Measurements from ENCODE around the gene ACTBL2.
A peak's percentile ranks its signal among the peaks of the same experiment; 100 is the strongest.
"Not testable (repeated sequence)": the region's sequence is repeated elsewhere in the genome, so short reads cannot be mapped to it uniquely, and the experiment has no call there.

The ACTBL2 gene

DNA sequence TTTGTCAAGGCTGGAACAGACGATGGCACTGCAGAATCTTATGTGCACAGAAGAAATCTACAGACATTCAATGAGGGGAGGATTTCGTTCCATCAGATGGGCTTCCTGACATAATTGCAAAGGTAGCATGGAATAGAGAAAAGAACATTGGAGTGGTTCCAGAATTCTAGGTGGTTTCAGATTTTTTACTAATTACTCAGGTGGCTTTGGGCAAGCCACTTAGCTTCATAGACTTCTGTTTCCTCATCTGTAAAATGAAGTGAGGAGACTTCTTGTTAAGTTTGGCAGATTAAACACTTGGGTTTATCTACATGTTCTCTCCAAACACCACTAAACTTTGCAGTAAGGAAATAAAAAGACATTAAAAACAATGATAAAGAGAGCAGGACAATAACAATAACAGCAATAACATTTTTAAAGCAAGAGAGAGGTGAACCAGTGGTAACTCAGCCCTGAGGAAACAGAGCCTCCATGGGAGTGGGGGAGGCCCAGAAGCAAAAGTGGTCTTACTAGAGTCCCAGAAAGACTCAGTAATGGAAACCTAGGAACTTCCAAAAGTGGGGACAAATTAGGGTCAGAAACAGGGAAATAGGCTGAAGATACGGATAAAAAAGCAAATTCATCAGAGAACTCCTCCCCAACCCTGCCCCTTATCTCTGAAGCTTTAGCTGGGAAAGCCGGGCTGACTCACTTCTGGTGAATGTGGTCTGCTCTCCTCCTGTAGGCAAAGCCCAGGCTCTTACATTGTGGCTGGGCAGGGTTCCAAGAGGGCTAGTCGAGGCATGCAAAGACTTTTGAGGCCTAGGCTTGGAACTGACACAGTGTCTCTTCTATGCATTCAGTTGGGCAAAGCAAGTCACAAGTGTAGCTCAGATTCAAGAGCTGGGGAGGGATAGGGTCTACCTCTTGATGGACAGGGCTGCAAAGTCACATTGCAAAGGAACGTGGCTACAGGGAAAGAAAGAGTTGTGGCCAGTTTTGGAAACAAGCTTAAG is 11.8 kb upstream of the ACTBL2 start:
- peak in 1 of 2 experiments; percentile 36 for DNase-seq

- DNase-seq, result no peak
Measured at GRCh38 chr5:57493034-57493433, 10.4 kb upstream of the ACTBL2 start.

DNA sequence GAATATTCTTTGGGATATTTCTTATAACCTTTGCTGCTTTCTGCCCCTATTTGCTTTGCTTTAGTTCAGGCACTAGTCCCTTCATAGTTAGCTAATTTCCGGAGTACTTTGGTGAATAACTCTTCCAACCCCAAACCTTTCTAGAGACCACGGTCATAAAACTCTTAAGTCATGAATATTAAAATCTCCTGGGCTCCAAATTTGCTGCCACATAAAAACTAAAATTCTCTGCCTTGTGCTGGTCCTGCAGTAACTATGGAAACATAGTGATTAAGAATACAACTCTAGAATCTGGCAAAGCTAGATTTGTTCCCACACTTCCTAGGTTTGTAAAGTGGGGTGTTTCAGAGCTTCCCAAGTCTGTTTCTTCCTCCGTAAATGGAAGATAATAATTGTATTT is 10.0 kb upstream of the ACTBL2 start:
- no peak for DNase-seq

DNA sequence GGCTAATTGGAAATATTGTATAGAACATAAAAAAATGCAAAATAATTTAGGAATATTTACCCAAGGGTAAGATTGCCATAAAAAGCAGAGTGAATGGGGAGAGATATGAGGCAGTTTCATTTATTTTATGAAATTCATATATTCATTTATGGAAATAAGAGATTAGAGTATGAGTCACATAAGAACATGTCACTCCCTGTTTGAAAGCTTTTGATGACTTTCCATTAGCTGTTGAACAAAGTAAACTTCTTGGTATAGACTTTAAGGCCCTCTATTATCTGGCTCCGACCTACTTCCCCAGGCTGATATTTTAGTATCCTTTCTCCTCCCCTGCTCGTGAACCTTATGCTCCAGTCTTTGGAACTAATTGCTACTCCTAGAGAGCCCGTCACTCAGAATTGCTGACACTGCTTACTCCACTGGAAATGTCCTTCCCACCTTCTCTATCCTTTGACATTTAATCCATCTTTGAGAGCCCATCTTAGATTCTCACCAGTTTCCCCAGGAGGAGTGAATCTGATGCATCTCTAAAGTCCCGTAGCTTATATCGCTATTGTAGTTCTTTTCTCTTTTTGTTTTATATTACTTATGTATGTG is 8.9 kb upstream of the ACTBL2 start:
- no peak for DNase-seq

GRCh38 chr5:57488215-57488955 is 5.8 kb upstream of the ACTBL2 start:
- no peak for DNase-seq

- no peak for DNase-seq
Measured at GRCh38 chr5:57486027-57486602, 3.5 kb upstream of the ACTBL2 start.

DNA sequence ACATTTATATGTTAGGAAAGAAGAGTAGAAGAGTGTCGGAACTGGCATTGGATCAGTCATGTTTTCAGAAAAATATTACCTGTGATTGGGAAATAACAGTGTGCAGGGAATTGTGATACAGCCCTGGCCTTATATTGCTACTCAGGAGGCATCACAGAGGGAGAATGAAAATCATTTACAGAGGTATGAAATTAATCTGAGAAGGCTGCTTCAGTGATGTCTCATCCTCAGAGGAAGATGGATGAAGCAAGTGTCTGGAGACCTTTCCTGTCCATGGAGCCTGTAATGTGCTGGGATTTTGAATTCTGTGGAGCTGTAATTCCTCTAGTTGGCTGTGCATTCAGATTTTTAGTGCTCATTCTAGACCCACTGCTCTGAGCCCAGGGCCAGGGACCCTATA is 3.8 kb downstream of the ACTBL2 start:
- no peak for DNase-seq

DNA sequence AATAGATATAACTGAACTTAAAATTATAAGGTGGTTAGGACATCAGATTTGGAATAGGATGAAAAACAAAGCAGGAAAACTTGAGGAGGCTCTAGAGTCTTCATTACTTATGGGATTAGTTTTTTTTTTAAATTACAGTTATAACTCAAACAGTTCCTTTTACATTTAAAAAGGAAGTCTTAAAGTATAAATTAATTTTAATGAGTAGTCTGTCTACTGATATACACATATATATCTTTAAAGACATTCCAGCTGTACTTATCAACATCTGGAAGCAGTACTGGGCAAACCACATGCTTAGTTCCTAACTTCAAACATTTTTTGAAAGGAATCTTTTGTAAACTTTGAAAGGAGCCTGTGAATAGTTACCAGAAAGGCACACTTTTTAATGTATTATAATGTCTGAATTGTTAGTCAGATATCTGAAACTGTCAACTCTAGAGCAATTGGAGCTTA is 6.0 kb downstream of the ACTBL2 start:
- DNase-seq, result no peak

- no peak for DNase-seq
Measured at GRCh38 chr5:57470339-57470738, 12.3 kb downstream of the ACTBL2 start.

GRCh38 chr5:57468481-57469163 is 14.0 kb downstream of the ACTBL2 start:
- DNase-seq, result no peak

DNA sequence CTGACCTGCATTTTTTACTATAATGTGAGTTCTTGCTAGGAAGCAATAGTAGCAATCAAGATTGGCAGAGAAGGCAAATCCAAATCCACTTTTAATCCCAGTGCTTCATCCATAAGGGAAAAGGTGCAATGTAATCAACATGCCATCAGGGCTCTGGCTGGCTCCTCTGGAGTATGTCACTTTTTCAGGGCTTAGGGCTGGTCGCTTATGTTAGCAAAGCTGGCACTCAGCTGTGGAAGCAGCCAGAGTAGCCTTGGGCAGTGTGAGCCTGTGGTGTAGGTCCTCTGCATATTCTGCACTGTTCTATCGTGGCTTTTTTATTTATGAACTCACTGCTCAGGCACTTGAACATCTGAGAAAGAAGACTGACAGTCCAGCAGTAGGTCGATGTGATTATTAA is 16.1 kb downstream of the ACTBL2 start:
- DNase-seq, result no peak

DNA sequence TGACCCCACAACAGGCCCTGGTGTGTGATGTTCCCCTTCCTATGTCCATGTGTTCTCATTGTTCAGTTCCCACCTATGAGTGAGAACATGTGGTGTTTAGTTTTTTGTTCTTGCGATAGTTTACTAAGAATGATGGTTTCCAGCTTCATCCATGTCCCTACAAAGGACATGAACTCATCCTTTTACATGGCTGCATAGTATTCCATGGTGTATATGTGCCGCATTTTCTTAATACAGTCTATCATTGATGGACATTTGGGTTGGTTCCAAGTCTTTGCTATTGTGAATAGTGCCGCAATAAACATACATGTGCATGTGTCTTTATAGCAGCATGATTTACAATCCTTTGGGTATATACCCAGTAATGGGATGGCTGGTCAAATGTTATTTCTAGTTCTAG is 22.6 kb downstream of the ACTBL2 start:
- DNase-seq, result not testable (repeated sequence)

- DNase-seq, result no peak
Measured at GRCh38 chr5:57458443-57458842, 24.2 kb downstream of the ACTBL2 start.

- no peak for DNase-seq
Measured at GRCh38 chr5:57456531-57457135, 26.0 kb downstream of the ACTBL2 start.

DNA sequence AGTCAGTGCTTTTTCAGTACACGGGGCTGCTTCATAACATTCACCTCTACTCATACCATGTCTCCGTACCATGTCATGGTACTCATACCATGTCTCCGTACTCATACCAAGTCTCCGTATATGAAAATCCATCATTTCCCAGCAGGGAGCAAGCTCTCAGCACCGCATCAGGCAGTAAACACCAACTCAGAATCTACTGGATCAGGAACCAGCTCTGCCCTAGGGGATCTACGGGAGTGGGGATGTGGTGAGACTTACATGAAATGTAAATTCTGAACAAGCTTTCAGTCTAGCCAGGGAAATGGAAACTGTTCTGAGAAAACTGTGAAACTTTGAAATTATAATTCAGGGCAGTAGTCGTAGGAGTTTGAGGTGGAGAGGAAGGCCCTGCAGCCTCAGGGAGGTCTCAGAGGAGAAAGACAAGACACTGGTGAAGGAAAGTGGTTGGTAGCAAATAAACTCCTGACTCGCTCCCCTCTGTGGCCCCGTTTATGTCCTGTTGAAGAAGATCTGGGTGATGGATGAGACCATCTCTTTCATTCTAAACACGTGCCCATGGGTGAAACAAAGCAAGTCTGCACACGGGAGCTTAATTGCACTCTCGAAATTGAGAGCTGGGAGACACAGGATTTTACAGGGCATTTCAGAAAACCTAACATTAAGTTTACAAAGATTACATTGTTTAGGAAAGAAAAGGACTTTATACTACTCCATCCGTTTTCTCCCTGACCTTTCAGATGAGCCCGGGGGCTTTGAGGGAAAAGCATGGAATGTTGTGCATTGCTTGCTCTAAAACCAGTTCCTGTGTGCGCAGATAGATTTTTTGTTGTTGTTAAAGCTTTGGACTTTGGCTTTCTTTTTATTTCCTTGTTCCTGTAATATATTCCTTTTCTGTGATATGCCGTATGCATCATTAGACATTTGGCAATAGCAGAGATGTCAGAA is 26.8 kb downstream of the ACTBL2 start:
- DNase-seq, result no peak

- DNase-seq, result no peak
Measured at GRCh38 chr5:57454896-57455295, 27.7 kb downstream of the ACTBL2 start.

GRCh38 chr5:57453728-57454127 is 28.9 kb downstream of the ACTBL2 start:
- no peak for DNase-seq

GRCh38 chr5:57452885-57453284 is 29.7 kb downstream of the ACTBL2 start:
- no peak for DNase-seq

- DNase-seq, result no peak
Measured at GRCh38 chr5:57450991-57451876, 31.4 kb downstream of the ACTBL2 start.

DNA sequence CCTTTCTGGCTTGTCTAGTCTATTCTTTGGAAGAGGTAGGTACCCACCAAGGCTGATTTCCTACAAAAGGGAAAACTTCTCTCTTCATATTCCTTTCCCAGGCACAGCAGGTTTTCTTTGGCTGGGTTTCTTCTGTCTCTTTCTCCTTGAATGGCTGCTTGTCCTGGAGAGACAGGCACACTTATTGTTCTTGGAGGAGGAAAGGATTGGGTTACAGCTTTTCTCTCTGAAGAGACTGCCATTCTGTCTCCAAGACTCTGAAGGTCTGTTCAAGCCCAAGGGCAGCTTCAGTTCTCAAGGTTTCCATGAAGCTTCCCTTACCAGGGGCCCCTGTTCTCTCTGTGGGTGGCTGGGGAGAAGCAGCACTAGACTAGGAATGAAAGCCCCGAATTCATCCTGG is 33.9 kb downstream of the ACTBL2 start:
- no peak for DNase-seq

Measured in SHP77 (cell line).